HepG2 (cell line): ENCODE measurements around the gene ESR2. TPM values are rescaled to one million over a fixed set of nuclear protein-coding genes. Genes with fewer than 3 reads are reported as not detected.

ENCODE experiments used
- ASH2L ChIP-seq: fragments of 300-600, 200-600 bp; sonication (generic); IDR thresholded peaks from 2 replicates; pipeline ENCODE4 v1.7.0; 2017; ENCODE audit warnings: low read depth, mild to moderate bottlenecking, moderate library complexity, mixed read lengths, low read length; ENCODE audit not compliant: insufficient read length
- ATRX ChIP-seq: sonication (generic); formaldehyde crosslinking; IDR thresholded peaks from 2 replicates; pipeline ENCODE4 v1.4.0; 2020; ENCODE audit warnings: missing genetic modification reagents, borderline replicate concordance
- CREB3 ChIP-seq: sonication (generic); formaldehyde crosslinking; IDR thresholded peaks from 2 replicates; pipeline ENCODE4 v1.5.0; 2020; ENCODE audit warnings: missing genetic modification reagents
- CREBL2 ChIP-seq: sonication (generic); formaldehyde crosslinking; IDR thresholded peaks from 2 replicates; pipeline ENCODE4 v1.8.1; 2023; ENCODE audit warnings: missing genetic modification reagents, mild to moderate bottlenecking, borderline replicate concordance
- HHEX ChIP-seq: IDR thresholded peaks from 2 replicates; pipeline ENCODE4 v1.6.1; 2016; ENCODE audit warnings: control low read depth
- HOXA5 ChIP-seq: sonication (generic); formaldehyde crosslinking; IDR thresholded peaks from 2 replicates; pipeline ENCODE4 v1.4.0; 2020; ENCODE audit warnings: missing genetic modification reagents
- MYC ChIP-seq: sonication (generic); formaldehyde crosslinking; IDR thresholded peaks from 2 replicates; pipeline ENCODE4 v1.9.0; 2021; ENCODE audit warnings: missing genetic modification reagents, borderline replicate concordance
- PPARG ChIP-seq: conservative IDR thresholded peaks from 2 replicates; pipeline ENCODE4 v1.6.1; 2016; ENCODE audit warnings: missing biosample characterization, missing genetic modification reagents
- RBFOX2 ChIP-seq: fragments of 200-400 bp; formaldehyde crosslinking; IDR thresholded peaks from 2 replicates; pipeline ENCODE4 v1.6.1; 2017; ENCODE audit warnings: low read depth, mild to moderate bottlenecking, low read length
- REL ChIP-seq: sonication (generic); formaldehyde crosslinking; conservative IDR thresholded peaks from 2 replicates; pipeline ENCODE4 v1.8.0; 2022; ENCODE audit warnings: mild to moderate bottlenecking, missing genetic modification reagents, moderate library complexity
- RFXANK ChIP-seq: IDR thresholded peaks from 2 replicates; pipeline ENCODE4 v1.6.1; 2016
- THRA ChIP-seq: sonication (generic); formaldehyde crosslinking; IDR thresholded peaks from 2 replicates; pipeline ENCODE4 v1.4.0; 2020; ENCODE audit warnings: missing genetic modification reagents, borderline replicate concordance
- ZNF138 ChIP-seq: sonication (generic); formaldehyde crosslinking; IDR thresholded peaks from 2 replicates; pipeline ENCODE4 v1.5.0; 2020; ENCODE audit warnings: mild to moderate bottlenecking, low read depth, missing genetic modification reagents
- ZNF550 ChIP-seq: sonication (generic); formaldehyde crosslinking; IDR thresholded peaks from 2 replicates; pipeline ENCODE4 v1.4.0; 2020; ENCODE audit warnings: mild to moderate bottlenecking, missing genetic modification reagents, borderline replicate concordance
- ZNF777 ChIP-seq: sonication (generic); formaldehyde crosslinking; IDR thresholded peaks from 2 replicates; pipeline ENCODE4 v1.4.0; 2020; ENCODE audit warnings: missing genetic modification reagents
- polyA plus RNA-seq, 8 experiments: library from polyadenylated mRNA; depleted of rRNA in 3 of 8; stranded (reverse) in 7 of 8; unstranded in 1 of 8; fragments of >200 nt; fragmentation: Illumina TruSeq in 4 of 8; extraction: Trizol in 4 of 8; gene quantifications; 2 replicates each; pipeline versions ENCODE4 v1.2.1 to v1.2.3, GENCODE V29; 2011 to 2016; ENCODE audit warnings: low read depth in 4 of 8, missing spikeins in 1 of 8, mixed read lengths in 1 of 8; ENCODE audit not compliant: insufficient read depth in 1 of 8
- total RNA-seq, 5 experiments: library from RNA; depleted of rRNA; stranded (reverse); fragments of >200 nt; fragmentation: Illumina TruSeq; extraction: Trizol; gene quantifications; 2 replicates each; pipeline ENCODE4 v1.2.3, GENCODE V29; 2016; ENCODE audit warnings: low read depth in 1 of 5
- TF ChIP-seq, protein P1 (sequence below): sonication (generic); formaldehyde crosslinking; IDR thresholded peaks from 2 replicates; pipeline ENCODE4 v1.4.0; 2020; ENCODE audit warnings: missing genetic modification reagents
- TF ChIP-seq, protein P2 (sequence below): sonication (generic); formaldehyde crosslinking; IDR thresholded peaks from 2 replicates; pipeline ENCODE4 v1.8.0; 2022; ENCODE audit warnings: mild to moderate bottlenecking, missing genetic modification reagents; ENCODE audit not compliant: insufficient replicate concordance
- TF ChIP-seq, protein P3 (sequence below): sonication (generic); formaldehyde crosslinking; IDR thresholded peaks from 2 replicates; pipeline ENCODE4 v1.4.0; 2020; ENCODE audit warnings: mild to moderate bottlenecking, missing genetic modification reagents

The ESR2 gene
- total and polyA plus RNA-seq, 2 of the 13 experiments (the other 11 are each of a cell fraction or from before 2014, with no cell fraction given) = 0.01 to 0.04 TPM

GRCh38 chr14:64337888-64338615 is 43.9 kb upstream of the ESR2 start (continued):
- TF ChIP-seq PPARG (CRISPR knock-in tag) = no peak
- no peak for TF ChIP-seq HHEX (CRISPR knock-in tag)
- TF ChIP-seq HOXA5 = 0 out of 2 replicates have a peak, but pooled peaks have one; percentile 15
- TF ChIP-seq CREBL2 = no peak
- TF ChIP-seq, protein P1, sequence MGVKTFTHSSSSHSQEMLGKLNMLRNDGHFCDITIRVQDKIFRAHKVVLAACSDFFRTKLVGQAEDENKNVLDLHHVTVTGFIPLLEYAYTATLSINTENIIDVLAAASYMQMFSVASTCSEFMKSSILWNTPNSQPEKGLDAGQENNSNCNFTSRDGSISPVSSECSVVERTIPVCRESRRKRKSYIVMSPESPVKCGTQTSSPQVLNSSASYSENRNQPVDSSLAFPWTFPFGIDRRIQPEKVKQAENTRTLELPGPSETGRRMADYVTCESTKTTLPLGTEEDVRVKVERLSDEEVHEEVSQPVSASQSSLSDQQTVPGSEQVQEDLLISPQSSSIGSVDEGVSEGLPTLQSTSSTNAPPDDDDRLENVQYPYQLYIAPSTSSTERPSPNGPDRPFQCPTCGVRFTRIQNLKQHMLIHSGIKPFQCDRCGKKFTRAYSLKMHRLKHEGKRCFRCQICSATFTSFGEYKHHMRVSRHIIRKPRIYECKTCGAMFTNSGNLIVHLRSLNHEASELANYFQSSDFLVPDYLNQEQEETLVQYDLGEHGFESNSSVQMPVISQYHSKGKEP (CRISPR knock-in tag) = no peak
- peak; percentile 67 for TF ChIP-seq RBFOX2
- TF ChIP-seq ASH2L = peak; percentile 31
- TF ChIP-seq, protein P2, sequence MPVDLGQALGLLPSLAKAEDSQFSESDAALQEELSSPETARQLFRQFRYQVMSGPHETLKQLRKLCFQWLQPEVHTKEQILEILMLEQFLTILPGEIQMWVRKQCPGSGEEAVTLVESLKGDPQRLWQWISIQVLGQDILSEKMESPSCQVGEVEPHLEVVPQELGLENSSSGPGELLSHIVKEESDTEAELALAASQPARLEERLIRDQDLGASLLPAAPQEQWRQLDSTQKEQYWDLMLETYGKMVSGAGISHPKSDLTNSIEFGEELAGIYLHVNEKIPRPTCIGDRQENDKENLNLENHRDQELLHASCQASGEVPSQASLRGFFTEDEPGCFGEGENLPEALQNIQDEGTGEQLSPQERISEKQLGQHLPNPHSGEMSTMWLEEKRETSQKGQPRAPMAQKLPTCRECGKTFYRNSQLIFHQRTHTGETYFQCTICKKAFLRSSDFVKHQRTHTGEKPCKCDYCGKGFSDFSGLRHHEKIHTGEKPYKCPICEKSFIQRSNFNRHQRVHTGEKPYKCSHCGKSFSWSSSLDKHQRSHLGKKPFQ = peak; percentile 44
- 0 out of 2 replicates have a peak, but pooled peaks have one; percentile 4 for TF ChIP-seq THRA (CRISPR knock-in tag)
- peak; percentile 28; the same call in 1 of the 2 replicates for TF ChIP-seq REL (CRISPR knock-in tag)
- no peak for TF ChIP-seq ZNF138 (CRISPR knock-in tag)
- no peak for TF ChIP-seq CREB3
- TF ChIP-seq MYC = peak; percentile 41
- TF ChIP-seq RFXANK (CRISPR knock-in tag) = no peak
- TF ChIP-seq ZNF777 (CRISPR knock-in tag) = peak; percentile 66; the same call in 1 of the 2 replicates
- TF ChIP-seq ATRX (CRISPR knock-in tag) = no peak
- TF ChIP-seq ZNF550 (CRISPR knock-in tag) = no peak
- TF ChIP-seq, protein P3, sequence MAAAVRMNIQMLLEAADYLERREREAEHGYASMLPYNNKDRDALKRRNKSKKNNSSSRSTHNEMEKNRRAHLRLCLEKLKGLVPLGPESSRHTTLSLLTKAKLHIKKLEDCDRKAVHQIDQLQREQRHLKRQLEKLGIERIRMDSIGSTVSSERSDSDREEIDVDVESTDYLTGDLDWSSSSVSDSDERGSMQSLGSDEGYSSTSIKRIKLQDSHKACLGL = 0 out of 2 replicates have a peak, but pooled peaks have one; percentile 11
